ENCODE data around the gene TMCO4. TPM values are rescaled to one million over a fixed set of nuclear protein-coding genes. Genes with fewer than 3 reads are reported as not detected.

Gene TMCO4
- total RNA-seq, 1 donor: 27.5 TPM

- TF ChIP-seq, protein P1, sequence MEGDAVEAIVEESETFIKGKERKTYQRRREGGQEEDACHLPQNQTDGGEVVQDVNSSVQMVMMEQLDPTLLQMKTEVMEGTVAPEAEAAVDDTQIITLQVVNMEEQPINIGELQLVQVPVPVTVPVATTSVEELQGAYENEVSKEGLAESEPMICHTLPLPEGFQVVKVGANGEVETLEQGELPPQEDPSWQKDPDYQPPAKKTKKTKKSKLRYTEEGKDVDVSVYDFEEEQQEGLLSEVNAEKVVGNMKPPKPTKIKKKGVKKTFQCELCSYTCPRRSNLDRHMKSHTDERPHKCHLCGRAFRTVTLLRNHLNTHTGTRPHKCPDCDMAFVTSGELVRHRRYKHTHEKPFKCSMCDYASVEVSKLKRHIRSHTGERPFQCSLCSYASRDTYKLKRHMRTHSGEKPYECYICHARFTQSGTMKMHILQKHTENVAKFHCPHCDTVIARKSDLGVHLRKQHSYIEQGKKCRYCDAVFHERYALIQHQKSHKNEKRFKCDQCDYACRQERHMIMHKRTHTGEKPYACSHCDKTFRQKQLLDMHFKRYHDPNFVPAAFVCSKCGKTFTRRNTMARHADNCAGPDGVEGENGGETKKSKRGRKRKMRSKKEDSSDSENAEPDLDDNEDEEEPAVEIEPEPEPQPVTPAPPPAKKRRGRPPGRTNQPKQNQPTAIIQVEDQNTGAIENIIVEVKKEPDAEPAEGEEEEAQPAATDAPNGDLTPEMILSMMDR (IDR thresholded peaks at IDR 0.05; ENCODE audit: extremely low read depth, low read depth, low read length): no peak
- peaks cover 4% of the 10 kb centered on the region for H4K20me1 ChIP-seq (ENCODE audit: insufficient read depth, low read length)
- H3K9me3 ChIP-seq (ENCODE audit: low read depth, low read length): no peaks in the 10 kb centered on the region
- DNase-seq (ENCODE audit: insufficient read length, low spot score, missing footprints): peak; percentile 98
- H3K4me3 ChIP-seq (ENCODE audit: insufficient read depth, low read length): no peak overlapping the region
- no peak overlapping the region for H2AFZ ChIP-seq (ENCODE audit: low read length)
- no peak overlapping the region for H3K27ac ChIP-seq (ENCODE audit: low read depth, low read length)
- no peaks in the 10 kb centered on the region for H3K36me3 ChIP-seq (ENCODE audit: insufficient read depth, low read length)
- no peaks in the 10 kb centered on the region for H3K79me2 ChIP-seq (ENCODE audit: insufficient read depth, low read length)
- no peaks in the 10 kb centered on the region for H3K4me1 ChIP-seq (ENCODE audit: insufficient read depth, low read length)
- no peaks in the 10 kb centered on the region for H3K27me3 ChIP-seq (ENCODE audit: insufficient read depth, low read length)
- no peak overlapping the region for H3K4me2 ChIP-seq (ENCODE audit: insufficient read depth, low read length)
Measured at GRCh38 chr1:19676438-19676922, 123.2 kb downstream of the TMCO4 start.

DNA sequence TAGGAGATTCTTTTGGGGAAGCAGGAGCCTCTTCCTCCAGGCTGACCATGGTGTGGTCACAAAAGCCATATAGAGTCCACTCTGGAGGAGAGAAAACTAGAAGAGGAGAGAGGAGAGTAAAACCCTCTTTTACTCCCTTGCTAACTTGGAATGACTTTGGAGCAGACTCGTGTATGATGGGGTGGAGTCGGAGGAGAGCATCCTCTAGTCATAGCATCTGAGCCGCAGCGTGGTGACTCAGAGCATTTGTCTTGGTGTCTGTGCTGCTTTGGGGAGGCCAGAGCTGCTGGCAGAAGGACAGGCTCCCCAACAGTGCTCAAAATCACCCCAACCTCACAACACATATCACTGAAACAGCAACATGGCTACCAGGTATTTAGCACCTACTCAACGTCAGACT lies 123.9 kb downstream of the TMCO4 start:
- no peaks in the 10 kb centered on the region for H3K79me2 ChIP-seq (ENCODE audit: insufficient read depth, low read length)
- H3K4me2 ChIP-seq (ENCODE audit: insufficient read depth, low read length): no peak overlapping the region
- H3K4me1 ChIP-seq (ENCODE audit: insufficient read depth, low read length): no peaks in the 10 kb centered on the region
- H3K4me3 ChIP-seq (ENCODE audit: insufficient read depth, low read length): no peak overlapping the region
- no peaks in the 10 kb centered on the region for H3K36me3 ChIP-seq (ENCODE audit: insufficient read depth, low read length)
- TF ChIP-seq, protein P1 (IDR thresholded peaks at IDR 0.05; ENCODE audit: extremely low read depth, low read depth, low read length): no peak
- DNase-seq (ENCODE audit: insufficient read length, low spot score, missing footprints): peak; percentile 74
- no peak overlapping the region for H3K27ac ChIP-seq (ENCODE audit: low read depth, low read length)
- H2AFZ ChIP-seq (ENCODE audit: low read length): no peak overlapping the region
- peaks cover 4% of the 10 kb centered on the region for H4K20me1 ChIP-seq (ENCODE audit: insufficient read depth, low read length)
- no peaks in the 10 kb centered on the region for H3K27me3 ChIP-seq (ENCODE audit: insufficient read depth, low read length)
- H3K9me3 ChIP-seq (ENCODE audit: low read depth, low read length): no peaks in the 10 kb centered on the region

DNA sequence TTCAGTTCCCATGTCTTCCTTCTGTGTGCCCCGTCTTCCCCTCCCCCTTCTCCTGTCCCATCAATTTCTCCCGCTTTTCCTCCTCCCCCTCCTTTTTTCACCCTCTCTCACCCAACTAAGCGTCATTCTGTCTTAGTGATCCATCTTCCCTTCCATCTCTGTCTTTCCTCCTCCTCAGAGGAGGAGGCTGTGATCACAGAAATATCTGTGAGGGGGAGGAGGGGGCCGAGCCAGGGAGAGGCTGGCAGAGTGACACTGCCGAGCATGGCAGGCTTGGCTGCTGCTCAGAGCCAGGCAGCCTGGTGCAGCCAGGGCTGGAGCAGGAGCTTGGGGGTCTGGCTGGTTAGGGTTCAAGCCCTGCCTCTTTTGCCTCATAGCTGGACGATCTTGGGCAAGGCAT lies 127.5 kb downstream of the TMCO4 start:
- H4K20me1 ChIP-seq (ENCODE audit: insufficient read depth, low read length): peaks cover 4% of the 10 kb centered on the region
- no peaks in the 10 kb centered on the region for H3K79me2 ChIP-seq (ENCODE audit: insufficient read depth, low read length)
- no peak overlapping the region for H3K4me2 ChIP-seq (ENCODE audit: insufficient read depth, low read length)
- DNase-seq (ENCODE audit: insufficient read length, low spot score, missing footprints): peak; percentile 26
- H2AFZ ChIP-seq (ENCODE audit: low read length): no peak overlapping the region
- no peaks in the 10 kb centered on the region for H3K4me1 ChIP-seq (ENCODE audit: insufficient read depth, low read length)
- no peaks in the 10 kb centered on the region for H3K9me3 ChIP-seq (ENCODE audit: low read depth, low read length)
- no peak overlapping the region for H3K27ac ChIP-seq (ENCODE audit: low read depth, low read length)
- peaks cover 23% of the 10 kb centered on the region for H3K27me3 ChIP-seq (ENCODE audit: insufficient read depth, low read length)
- H3K4me3 ChIP-seq (ENCODE audit: insufficient read depth, low read length): no peak overlapping the region
- H3K36me3 ChIP-seq (ENCODE audit: insufficient read depth, low read length): no peaks in the 10 kb centered on the region
- TF ChIP-seq, protein P1 (IDR thresholded peaks at IDR 0.05; ENCODE audit: extremely low read depth, low read depth, low read length): no peak

DNA sequence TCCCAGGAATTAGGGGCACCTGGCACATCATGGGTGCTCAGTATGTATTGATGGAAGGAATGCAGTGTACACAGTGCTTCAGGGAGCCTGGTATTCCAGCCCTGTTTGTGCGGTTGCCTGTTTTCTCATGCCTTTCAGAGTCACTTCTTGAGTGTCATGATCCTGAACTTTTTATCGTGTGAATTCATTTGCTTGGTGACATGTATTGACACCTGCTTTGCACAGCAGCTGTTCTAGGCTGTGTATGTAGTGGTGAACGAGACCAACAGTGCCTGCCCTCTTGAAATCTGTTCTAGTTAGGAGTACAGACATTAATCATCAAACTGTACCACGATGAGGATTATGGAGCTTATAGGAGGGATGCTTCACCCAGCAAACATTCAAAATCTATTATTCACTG lies 128.9 kb downstream of the TMCO4 start:
- no peaks in the 10 kb centered on the region for H3K4me1 ChIP-seq (ENCODE audit: insufficient read depth, low read length)
- H3K27me3 ChIP-seq (ENCODE audit: insufficient read depth, low read length): peaks cover 35% of the 10 kb centered on the region
- H3K4me3 ChIP-seq (ENCODE audit: insufficient read depth, low read length): no peak overlapping the region
- H3K36me3 ChIP-seq (ENCODE audit: insufficient read depth, low read length): no peaks in the 10 kb centered on the region
- no peaks in the 10 kb centered on the region for H3K9me3 ChIP-seq (ENCODE audit: low read depth, low read length)
- no peaks in the 10 kb centered on the region for H3K79me2 ChIP-seq (ENCODE audit: insufficient read depth, low read length)
- H3K27ac ChIP-seq (ENCODE audit: low read depth, low read length): no peak overlapping the region
- TF ChIP-seq, protein P1 (IDR thresholded peaks at IDR 0.05; ENCODE audit: extremely low read depth, low read depth, low read length): no peak
- H2AFZ ChIP-seq (ENCODE audit: low read length): no peak overlapping the region
- H3K4me2 ChIP-seq (ENCODE audit: insufficient read depth, low read length): no peak overlapping the region
- peak; percentile 26 for DNase-seq (ENCODE audit: insufficient read length, low spot score, missing footprints)
- no peaks in the 10 kb centered on the region for H4K20me1 ChIP-seq (ENCODE audit: insufficient read depth, low read length)

Data from osteoblast (primary cell).